CMK (cell line): Measurements from ENCODE around the gene ATP8A1.
A peak's percentile ranks its signal among the peaks of the same experiment; 100 is the strongest.
"Not testable (repeated sequence)": the region's sequence is repeated elsewhere in the genome, so short reads cannot be mapped to it uniquely, and the experiment has no call there.

Experiments used
- DNase-seq: peaks from one replicate; pipeline ENCODE4 v3.0.0-alpha.2; 2010; ENCODE audit warnings: low read depth

ATP8A1 gene

GRCh38 chr4:42656944-42657792 lies at the start of gene ATP8A1:
TSS of gene ATP8A1 (minus strand) at chr4:42657105. CDS start at chr4:42656873, 232 bp downstream.
- DNase-seq, result peak; percentile 74

DNA sequence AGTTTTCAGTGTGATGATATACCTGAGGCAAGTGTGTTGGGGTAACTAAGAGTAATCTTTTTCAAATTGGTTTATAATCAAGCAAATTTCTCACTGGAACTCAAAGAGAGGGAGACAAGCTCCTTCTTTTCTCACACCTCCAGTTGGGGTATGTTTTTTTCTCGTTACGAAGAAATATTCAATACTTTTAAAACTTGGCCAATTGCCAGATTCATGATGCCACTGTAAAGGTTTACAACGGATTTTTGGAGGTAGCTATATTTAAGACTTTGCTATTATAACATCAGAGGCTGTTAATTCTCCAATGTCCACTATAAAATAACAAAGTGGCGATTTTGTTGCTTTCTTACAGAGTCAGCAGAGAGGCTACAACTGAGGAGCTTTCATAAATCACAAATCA lies 49.2 kb upstream of the ATP8A1 start:
- no peak for DNase-seq

GRCh38 chr4:42703813-42704212 lies 46.9 kb upstream of the ATP8A1 start:
- no peak for DNase-seq

- DNase-seq, result no peak
These were observed 46.0 kb upstream of the ATP8A1 start for GRCh38 chr4:42702895-42703294.

DNA sequence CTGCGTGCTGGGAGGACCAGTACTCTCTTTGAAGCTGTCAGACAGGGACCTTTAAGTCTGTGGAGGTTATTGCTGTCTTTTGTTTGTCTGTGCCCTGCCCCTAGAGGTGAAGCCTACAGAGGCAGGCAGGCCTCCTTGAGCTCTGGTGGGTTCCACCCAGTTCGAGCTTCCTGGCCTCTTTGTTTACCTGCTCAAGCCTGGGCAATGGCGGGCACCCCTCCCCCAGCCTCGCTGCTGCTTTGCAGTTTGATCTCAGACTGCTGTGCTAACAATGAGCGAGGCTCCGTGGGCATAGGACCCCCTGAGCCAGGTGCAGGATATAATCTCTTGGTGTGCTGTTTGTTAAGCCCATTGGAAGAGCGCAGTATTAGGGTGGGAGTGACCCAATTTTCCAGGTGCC lies 44.9 kb upstream of the ATP8A1 start:
- not testable (repeated sequence) for DNase-seq

DNA sequence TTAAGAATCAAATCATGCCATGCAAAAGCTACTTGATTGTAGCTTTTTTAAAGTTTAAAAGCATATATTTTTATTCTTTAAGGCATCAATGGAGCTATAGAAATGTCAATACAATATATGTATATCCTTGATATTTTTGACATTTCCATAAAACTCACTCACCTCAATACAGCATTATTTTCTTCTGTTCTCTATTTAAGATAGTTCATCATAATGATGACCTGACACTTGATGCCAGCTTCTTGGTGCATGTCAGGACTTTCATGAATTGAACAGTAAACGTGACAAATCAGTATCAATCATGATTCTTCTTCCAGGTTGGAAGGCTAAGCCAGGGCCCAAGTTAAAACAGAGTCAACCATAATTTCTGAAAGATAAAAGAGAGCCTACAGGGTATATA lies 33.6 kb upstream of the ATP8A1 start:
- no peak for DNase-seq

- no peak for DNase-seq
These were observed 26.5 kb upstream of the ATP8A1 start for GRCh38 chr4:42683393-42683792.

DNA sequence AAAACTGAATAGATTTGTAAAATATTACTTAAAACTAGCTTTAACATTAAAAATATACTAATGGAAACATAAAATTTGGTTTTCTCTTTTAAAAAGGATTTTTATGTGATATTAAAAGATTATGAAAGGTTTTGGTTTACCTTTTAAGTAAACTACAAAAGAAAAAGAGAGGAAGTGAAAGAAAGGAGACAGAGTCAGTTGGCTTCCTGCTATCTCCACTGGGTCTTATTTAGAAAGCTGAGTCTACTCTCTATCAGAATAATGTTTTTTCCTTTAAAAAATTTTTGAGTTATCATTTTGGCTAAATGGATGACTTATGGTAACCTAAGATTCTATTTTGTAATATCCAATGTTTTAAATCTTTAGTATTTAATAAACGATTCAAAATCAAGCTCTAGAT lies 21.6 kb upstream of the ATP8A1 start:
- DNase-seq, result no peak

- no peak for DNase-seq
These were observed 19.4 kb upstream of the ATP8A1 start for GRCh38 chr4:42676066-42676951.

- DNase-seq, result no peak
These were observed 16.1 kb upstream of the ATP8A1 start for GRCh38 chr4:42673082-42673425.

DNA sequence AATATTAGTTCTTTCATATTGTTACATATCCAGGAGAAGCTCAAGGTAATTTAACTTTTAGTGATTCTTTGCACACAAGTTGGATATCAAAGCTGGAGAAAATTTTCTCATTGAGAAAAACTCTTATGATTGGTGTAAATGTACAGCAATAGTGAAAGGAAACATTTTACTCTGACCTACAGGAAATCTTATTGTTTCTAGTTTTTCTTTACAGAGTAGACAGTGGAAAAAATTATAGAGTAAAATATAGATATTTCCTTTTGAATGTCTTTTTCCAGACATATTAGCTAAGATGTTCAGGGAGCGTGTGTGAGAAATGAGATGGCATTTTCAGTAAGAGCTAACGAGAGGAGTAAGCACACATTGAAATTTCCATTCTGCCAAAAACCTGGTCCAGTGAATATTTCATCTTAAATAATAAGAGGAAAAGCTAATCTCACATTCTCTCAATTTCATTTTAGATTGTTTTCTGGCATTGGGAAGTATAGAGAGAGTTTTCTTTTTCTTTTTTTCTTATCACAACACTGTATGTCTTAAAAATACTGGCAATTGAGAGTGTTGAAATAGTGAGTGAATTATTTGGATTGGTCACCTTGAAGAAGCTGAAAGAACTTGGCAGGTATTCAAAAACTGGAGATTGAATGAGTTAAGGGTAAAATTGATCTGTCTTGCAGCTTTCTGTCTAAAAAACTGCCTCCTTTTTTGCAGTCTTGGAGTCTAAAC lies 15.6 kb upstream of the ATP8A1 start:
- no peak for DNase-seq

DNA sequence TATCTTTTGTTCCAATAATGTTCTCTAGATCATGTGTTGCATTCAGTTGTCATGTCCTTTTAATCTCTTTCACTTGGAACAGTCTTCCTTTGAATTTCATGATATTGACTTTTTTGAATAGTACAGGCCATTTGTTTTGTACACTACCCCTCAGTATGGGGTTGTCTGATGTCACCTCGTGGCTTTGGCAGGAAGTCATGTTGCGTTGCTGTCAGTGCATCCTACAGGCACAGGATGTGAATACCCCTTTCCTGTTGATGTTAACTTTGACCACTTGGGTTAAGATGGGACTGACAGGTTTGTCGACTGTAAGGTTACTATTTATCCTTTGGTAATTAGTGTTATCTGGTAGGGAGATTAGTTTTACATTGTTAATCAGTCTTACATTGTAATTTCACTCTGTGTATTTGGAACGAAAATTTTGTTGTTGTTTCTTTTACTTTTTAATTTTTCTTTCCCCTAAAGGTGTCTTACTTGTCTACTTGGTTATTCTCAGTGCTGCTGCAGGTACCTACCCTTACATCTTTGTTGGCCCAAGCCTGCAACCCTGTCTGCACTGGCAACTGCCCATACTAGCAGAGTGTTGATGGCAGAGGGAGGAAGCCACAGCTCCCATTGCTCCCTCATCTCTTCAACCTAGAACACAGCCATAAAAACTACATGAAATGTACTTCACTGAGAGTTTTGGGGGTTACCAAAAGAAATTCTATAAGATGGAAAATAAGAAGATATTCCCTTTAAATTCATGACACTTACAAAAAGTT lies 14.7 kb upstream of the ATP8A1 start:
- no peak for DNase-seq

DNA sequence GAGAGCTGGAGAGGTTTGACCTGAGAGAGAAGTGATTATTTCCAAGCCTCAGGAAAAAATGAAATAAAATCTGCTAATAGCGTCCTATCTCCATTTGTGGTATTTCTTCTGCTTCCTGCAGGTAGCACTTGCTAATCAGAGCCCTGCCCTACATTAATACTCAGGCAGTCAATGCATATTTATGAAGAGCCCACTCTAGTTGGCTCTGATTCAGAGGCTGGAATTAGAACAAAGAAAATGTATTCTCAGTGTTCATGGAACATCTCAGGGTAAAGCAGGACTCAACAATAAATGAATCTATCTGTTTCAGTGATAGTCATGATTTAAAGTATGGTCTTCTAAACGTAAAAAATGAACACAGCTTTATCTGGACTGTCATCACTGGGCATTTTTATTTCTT lies 1.4 kb upstream of the ATP8A1 start:
- no peak for DNase-seq

DNA sequence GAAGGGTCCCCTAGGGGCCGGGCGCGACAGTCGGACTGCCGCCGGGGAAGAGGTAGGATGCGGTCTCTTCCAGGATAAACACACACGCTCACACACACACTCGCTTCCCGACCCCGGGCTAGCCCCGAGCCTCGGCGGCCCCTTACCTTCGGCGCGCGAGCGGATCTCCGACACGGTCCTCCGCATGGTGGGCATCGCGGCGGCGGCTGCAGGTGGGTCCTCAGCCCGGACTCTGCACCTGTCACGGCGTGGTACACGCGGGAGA lies 294 bp downstream of the ATP8A1 start:
- no peak for DNase-seq

DNA sequence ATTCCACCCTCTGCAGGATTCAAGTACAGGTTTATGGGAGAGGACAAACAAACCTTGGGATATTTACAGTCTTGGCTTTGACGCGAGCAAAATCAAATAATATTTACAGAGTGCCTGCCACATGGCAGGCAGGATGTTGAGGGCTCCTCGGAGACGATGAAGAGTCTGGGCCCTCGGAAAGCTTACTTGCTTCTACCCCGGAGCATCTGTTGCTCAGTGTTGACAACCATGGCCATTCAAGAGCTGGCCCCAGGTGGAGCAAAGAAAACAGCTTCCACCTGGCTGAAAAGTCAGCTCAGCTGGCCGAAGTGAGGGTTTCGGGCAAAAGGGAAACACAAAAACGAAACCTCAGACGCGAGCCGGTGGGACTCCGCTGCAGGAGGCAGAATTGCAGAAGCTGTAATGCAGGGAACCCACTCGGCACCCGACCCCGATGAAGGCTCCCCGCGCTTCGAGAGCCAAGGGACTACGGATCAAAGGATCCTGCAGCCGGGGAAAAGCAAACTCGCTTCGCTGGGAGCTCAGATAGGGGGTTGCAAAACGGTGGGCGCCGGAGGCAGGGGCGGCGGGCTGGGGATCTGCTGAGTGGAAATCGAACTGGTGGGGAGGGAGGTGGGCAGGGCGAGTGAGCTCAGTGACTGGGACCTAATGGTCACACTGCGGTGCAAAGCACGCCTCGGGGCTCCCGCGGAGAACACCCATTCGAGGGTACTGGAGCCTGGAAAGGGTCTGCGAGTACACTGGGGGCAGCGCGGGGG lies 805 bp downstream of the ATP8A1 start:
- no peak for DNase-seq

DNA sequence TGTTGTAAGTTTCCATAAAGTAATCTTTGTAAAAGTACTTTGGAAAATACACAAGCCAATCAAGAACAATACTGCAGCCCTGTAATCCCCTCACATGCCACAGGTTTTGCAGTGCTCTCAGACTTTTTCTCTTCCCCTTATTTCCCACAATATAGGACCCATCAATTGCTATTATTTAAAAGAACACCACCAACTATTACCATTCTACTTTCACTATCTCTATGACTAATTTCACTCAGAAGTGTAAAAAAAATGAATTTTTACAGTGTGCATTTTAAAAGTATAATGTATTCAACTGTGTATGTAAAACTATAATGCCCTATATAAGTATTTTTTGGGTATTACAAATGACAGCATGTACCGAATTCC lies 1.7 kb downstream of the ATP8A1 start:
- DNase-seq, result no peak

- no peak for DNase-seq
These were observed 2.2 kb downstream of the ATP8A1 start for GRCh38 chr4:42654631-42655268.

DNA sequence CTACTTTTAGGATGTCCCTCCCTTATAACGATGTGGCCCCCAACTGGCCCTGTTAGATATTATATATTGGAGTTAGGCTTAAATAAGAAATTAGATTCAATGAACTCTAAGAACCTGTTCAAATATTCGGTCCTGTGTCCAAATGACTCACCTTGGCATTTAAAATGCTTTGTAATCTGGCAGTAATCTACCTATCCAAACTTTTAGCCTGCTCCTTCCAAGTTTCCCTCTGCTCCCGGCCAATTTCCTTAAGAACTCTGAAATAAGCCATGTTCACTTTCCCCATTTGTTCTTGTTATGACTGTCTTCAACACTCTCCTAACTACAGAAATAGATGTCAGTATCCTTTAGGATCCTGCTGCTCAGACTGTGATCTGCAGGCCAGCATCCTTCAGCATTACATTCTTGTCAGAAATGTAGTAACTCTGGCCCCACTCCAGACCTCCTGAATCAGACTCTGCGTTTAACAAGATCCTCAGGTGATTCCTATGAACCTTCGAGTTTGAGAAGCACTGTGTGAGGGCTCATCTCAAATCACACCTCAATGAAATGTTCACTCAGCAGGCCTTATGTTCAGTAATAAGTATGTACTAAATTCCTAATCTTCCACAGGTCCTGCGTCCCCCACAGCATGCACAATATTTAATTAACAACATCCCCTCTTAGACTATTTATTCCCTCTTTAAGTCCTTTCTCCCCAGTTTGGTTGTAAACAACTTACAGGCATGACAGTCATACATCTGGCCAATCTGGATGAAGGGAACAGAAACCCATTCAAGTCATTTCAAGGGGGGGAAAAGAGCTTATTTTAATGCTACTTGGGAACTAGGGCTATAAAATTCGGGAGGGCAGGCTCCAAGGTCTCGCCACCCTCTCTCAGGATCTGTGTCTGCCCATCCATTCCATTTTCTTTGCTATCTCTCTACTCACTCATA lies 3.0 kb downstream of the ATP8A1 start:
- no peak for DNase-seq

- DNase-seq, result not testable (repeated sequence)
These were observed 4.2 kb downstream of the ATP8A1 start for GRCh38 chr4:42652529-42653231.
